HG02840 (cell line): ENCODE measurements around the gene TNS1.

Source experiments
- ATAC-seq: cut with Tn5 transposase; IDR thresholded peaks from one replicate; pipeline ENCODE4 v1.9.1; 2021; ENCODE audit warnings: mild to moderate bottlenecking, moderate library complexity, moderate number of reproducible peaks; ENCODE audit not compliant: unreplicated experiment, low FRiP score

The TNS1 gene

DNA sequence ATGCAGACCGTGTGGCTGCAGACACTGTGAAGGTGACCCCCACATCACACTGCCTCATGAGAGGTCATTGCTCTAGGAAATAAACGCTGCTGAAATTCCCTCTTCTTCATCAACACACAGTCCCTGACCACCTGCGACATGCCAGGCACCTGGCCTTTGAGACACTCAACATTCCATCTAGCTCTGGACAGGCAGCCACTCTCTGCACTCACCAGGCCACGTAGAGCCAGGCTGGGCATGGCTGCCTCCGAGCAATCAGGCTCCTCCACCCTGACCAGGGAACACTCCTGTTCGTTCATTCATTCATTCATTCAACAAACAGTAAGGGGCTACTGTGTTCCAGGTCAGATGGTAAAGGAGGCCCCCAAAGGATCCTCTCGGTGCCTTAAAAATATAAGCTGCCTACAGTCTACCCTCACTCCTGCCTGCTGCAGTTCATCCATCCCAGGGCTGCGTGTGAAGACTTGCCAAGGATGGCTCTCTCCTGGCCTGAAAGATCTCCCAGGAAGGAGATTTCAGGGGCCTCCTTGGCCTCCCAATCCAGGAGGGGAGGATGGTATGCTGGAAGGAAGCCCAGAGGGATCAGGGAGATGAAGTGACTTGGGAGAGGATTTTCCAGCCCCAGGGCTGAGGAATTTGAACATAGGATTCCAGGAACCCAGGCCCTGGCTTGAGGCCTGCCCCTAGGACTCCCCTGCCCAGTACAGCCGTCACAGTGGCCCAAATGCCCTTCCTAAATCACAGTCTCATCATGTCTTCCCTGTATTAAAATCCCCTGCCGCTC lies 66.7 kb downstream of the TNS1 start:
- ATAC-seq: no peak

DNA sequence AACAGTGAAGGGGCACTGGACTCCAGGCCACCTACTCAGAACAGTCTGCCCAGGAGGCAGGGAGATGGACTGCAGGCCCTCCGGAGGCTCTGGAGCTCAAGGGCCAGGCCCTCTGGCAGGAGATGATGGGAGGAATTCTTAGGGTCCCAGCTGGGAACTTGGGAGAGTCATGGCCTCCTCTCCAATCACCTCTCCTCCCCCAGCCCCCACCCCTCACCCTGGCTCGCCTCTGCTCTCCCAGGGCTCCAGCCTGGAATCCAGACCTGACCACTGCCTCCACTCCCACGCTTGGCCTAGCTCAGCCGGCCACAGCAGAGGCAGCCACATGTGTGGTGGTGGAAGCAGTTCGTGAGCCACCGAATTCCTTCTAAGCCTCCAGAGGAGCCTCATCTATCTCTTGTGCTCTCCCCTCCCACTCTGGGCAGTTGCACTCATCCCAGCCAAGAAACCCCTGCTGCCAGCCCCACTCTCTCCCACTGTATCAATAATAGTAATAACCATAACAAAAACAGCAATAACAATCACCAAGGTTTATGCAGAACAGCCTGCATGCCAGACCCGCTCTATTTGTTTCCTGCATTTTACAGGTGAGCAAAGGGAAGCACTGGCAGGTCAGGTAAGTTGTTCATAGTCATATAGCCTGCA lies 67.4 kb downstream of the TNS1 start:
- no peak for ATAC-seq

DNA sequence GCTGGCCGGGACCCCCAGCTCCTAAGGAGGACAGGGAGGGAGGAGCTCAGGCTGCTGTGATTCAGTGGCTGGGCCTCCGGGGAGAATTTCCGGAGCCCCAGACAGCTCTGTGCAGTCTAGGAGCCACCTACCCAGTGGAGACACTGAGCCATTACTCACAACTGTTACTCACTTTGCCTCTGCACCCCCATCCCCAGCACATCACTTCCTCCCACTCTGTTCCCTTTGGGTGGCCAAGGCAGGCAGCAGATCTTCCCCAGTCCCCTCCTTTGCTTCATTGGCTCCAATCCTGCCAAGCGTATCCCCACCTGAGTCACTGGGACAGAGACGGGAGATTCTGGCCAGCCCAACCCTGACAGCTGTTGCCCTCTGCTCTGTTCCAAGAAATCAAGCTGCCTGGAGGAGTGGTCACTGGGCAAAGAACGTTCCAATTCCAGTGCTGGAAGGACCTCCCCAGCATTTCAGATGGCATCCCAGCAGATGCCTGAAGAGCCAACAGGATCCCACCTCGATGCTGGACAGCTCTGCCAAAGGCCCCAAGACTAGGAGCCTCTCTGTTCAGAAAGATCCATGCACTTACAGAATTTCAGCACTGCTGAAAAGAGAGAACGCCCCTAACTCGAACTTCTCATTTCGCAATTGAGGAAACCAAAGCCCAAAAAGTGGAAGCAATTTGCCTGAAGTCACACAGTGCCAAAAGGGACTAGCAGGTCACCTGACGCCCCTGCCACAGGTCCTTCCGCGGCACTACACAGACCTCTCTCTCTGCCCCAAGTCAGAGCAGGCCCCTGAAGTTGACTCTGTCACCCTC lies 68.3 kb downstream of the TNS1 start:
- ATAC-seq: no peak

DNA sequence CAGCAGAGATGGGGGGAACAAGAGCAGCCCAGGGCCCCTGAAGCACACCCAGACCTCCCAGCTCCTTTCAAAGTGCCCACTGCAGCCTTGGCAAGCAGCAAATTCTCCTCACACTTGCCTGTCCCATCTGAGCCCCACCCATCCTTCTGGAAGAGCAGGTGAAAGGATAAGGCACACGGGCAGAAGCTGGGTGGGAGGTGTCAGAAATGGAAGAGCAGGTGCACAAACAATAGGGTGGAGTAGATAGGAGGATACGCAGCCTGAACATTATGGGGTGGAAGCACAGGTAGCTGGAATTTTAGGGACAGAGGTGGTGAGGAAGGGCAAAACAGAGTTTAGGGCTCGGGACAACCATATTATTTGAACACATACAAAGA lies 69.2 kb downstream of the TNS1 start:
- no peak for ATAC-seq

DNA sequence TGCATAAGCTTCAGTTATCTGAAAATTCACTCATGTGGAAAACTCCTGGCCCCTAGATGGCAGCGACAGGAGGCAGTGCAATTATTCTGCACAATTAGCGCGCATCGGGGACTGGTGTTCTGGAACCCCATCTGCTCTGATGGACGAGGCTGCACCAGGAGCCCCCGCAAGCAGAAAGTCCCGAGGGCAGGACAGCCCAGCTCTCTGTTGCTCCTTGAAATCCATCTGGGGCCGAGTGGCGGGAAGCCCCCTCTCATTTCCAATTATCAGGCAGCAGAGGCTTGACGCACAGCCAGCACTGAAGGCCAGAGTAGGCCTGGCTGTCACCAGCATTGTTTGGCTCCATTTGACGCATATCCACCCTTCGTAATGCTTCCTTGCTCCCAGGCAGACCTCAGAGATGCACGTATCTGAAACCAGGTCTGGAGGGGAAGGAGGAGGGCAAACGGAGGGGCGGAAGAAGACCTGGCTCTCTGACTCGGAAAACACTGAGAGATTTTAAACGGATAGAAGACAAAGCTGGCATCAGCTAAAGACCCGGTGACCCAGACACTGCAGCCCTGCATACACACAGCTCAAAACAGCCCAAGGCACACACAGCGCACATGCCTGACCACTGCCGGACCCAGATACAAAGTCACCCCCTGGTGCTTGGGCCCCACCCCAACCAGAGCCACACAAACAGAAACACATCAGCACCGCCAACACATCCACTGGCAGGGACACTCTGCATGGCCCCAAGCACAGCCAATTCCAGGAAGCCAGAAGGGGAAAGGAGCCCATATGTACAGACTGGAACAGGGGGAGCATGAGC lies 69.8 kb downstream of the TNS1 start:
- ATAC-seq: no peak

DNA sequence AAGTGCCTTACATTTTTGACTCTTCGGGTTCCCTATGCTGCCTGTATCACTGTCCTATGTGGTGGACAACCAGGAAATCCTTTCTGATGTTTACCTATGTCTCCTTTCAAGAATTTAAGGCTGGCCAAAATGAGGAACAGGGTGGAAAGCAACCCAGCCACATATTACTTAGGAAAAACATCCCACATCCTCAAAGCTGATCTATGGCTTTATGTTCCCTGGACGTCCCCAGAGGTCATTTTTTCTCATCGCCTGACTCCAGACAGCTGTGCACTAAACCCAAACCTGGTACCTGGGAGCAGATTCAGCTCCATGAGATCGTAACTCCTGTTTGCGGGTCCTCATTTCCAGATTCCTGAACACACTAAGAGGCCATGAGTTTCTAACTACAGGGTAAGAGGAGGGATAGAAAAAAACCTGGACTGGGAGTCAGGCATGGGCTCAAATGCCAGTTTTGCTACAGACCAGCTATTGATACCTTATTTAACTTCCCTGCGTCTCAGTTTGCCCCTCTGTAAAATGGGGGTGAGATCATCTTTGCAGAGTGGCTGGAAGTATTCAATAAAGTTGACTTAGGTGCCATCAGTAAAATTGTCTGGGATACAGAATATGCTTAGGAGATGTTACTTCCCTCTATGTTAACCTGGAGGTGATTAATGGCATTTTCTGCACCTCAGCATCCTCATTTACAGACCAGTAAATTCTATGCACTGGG lies 70.8 kb downstream of the TNS1 start:
- no peak for ATAC-seq

DNA sequence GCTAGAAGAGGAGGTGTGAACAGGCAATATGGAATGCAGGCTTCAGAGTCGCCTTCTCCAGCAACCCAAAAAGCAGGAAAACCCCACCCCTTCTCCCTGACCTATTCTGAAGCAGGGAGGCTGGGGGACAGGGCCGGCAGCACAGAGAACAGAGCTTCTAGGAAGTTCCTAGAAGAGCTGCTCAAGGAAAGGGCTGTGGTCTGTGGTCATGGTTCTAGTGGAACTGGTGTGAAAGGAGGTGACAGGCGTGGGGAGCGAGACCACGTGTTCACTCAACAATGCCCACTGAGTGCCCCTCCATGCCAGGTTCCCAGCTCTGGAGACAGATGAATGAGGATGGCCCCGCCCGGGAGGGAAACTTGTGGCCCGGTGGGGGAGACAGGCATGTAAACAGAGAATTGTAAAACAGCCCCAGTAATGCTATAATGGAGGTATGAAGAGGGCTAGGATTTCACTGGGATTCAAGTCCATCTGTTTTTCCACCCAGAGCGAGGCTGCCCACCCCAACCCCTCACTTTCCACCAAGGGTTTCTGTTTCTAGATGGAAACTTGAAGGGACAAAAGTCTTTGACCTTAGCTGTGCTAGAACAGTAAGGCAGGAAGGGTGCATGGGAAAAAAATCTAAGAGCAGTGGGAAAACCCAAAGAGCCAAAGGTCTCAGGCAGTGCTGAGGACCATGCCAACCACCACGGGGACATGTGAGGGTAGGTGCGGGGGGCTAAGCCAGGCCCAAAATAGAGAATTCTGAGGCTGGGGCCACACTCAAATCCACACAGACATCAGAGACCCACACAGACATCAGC lies 71.8 kb downstream of the TNS1 start:
- no peak for ATAC-seq

DNA sequence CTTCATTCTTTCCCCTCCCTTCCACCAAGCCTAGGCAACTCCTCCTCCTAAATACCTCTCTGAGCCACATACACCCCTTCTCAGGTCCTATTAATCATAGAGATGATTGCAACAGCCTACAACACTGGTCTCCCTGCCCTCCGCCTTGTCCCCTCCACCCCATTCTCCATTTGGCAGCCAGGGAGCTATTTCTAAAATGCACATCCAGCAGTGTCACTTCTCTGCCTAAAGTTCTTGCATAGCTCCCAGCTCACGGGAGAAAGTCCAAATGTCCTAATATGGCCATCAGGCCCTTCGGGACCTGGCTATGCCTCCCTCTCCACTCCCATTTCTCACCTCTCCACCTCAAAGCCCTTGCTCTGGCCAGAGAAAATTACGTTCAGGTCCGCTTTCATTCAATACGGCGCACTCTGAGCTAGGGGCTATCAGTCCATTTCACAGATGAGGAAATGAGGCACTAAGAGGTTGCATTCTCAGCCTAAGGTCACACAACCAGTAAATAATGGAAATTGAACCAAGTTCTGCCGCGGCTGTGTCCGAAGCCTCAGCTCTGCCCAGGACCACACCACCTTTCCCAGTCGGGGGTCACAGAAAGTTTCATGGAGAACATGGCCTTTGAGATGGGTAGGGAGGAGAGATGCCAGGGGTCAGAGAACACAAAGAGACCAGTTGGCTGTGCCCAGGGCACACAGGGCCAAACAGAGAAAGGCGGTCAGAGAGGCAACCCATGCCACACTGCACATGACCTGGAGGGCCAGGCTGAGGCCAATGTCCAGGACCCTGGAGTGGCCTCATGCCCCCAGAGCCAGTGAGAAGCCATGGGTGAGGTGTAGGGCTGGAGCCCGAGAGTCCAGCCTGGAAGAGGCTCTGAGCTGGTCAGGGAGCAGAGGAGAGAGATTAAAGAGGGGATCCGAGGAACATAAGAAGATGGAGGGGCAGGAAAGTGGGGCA lies 72.8 kb downstream of the TNS1 start:
- ATAC-seq: no peak

DNA sequence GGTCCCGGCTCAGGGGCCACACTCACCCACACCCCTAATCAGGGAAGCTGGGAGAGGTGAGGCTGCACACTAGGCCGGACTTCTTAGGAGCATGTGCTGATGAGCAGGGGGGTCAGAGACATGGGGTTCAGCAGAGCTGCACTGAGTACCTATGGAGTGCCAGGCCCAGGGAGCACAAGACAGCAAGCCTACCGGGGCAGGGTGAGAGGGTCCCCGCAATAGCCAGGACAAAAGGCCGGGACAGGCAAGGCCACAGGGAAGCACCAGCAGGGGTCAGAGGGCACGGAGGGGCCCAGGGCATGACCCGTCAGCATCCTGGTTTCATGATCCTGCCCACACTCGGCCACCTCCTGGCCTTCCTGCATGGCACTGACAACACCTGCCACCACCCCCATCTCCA lies 73.5 kb downstream of the TNS1 start:
- no peak for ATAC-seq

DNA sequence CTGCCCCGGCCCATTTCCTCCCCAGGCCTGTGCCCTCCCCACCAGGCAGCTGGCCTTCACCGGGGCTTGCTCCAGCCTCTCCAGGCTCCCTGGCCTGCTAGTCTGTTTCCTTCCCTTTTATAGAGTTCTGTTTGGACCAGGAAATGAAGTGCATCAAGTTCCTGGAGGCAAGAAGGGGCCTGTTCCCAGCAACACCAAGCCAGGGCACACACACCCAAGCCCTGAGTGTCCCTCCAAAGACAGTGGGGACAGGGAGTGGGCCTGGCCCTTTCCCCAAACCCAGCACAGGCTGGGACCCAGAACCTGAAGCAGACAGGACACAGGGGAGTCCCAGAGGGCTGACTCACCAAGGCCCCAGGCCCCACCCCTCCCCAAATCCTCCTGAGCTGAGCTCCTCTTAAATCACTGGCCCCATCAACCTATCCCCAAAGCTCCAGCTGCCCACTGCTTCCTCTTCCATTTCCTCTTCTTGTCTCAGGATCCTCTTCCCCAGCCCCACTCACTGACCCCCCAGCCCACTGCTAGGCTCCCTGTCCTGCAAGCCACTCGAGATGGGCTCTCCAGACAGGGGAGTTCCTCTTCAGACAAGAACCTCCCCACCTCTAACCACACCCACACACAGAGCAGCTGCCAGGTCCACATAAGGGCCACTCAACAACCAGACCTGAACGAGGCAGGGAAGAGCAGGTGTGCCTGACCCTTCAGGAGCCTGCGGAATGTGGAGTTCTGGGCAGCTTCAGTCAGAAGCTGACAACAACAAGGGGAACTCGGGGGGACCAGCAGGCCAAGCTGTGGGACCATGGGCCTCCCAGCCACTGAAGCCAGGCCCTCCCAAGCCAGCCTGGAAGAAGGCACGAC lies 74.2 kb downstream of the TNS1 start:
- no peak for ATAC-seq

DNA sequence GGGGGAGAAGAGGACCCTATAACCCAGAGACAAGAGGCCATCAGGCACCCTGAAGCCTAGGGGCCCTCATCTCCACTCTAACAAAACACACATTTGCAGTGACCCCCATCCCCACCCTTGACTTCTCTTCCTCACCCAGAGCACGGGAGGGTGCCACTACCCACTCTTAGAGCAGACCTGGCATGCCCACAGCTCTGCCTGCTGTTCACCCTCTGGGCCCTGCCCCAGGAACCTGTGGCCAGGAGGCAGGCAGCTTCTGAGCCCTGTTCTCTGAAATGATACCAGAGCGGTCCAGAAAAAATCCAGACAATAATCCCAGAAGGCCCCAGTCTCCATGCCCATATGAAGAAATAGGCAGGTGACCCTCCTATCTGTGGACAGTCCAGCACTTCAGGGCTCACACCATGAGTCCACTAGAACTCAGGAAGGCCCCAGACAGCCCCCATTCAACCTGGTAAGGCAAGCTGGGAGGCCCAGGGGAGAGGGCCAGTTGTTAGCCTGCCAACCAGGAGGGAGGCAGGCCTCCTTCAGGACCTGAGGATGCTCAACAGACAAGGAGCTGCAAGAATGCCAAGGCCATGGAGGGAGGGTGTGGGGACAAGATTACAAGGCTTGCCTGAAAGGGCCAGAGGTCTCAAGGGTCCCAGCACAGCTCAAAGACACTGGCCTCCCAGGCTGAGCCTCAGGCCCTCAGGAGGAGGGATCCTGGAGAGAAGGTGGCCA lies 75.0 kb downstream of the TNS1 start:
- ATAC-seq: no peak

DNA sequence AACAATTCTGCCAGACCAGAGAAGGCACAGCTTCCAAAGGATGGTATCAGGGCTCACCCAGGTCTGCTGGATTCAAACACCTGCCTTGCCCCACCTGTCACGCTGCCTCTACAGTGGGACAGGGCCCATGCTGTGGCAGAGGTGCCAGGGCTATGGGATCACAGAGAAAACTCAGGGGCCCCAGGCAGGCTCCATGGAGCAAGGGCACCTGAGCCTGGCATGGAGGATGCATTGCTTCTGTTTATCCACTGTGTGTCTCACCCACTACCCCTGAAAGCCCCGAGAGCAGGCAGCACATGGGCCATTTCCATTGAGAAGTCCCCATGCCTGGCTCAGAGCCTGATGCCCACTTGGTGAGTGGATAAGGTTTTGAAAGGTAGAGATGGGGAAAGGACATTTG lies 76.0 kb downstream of the TNS1 start:
- ATAC-seq: no peak

DNA sequence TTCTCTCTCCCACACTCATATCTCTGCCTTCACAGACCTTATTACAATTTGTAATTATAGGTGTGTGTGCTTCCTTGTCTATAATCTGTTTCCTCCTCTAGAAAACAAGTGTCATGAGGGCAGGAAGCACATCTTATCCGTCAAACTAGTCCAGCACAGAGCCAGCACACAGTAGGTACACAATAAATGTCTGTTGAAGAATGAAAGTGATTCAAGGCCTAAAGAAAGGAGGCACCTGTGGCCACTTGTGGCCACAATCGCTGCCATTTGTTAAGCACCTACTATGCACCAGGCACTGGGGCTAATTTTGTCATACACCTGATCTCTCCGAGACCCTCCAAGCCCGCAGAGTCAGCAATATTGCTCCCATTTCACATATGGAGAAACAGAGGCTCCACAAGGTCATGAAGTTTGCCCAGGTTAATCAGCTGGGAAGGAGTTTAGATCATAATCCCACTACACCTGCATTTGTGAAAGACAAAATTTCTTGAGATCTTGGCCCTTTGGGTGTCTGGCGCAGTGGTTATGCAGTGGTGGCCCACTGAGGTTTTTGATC lies 78.4 kb downstream of the TNS1 start:
- ATAC-seq: no peak

DNA sequence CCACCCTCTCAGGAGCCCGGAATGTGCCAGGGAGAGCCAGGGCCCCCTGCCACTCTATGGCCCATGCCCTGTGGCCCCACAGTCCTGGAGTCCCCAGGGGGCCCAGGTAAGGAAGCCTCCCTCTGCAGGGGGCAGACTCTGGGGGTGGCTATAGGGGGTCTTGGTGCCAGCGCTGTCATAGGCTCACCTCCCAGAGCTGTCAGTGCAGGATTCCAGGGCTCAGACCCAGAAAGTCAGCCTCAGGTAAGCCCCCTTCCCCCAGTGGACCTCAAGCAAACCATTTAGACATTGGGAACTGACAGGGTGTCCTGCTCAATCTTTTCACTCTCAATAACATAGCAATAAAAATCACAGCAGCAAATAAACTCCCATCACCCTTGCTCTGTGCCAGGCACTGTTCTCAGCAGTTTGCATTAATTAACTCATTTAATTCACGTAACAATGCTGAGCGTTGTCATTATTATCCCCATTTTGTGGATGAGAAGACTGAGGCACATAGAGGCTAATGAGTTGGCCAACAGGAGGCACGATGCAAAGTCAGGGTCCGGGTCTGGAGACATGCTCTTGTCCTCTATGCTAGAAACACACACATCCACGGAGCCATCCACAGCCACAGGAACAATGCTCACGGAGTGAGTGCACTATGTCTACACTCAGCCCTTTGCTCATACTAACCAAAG lies 79.6 kb downstream of the TNS1 start:
- no peak for ATAC-seq

DNA sequence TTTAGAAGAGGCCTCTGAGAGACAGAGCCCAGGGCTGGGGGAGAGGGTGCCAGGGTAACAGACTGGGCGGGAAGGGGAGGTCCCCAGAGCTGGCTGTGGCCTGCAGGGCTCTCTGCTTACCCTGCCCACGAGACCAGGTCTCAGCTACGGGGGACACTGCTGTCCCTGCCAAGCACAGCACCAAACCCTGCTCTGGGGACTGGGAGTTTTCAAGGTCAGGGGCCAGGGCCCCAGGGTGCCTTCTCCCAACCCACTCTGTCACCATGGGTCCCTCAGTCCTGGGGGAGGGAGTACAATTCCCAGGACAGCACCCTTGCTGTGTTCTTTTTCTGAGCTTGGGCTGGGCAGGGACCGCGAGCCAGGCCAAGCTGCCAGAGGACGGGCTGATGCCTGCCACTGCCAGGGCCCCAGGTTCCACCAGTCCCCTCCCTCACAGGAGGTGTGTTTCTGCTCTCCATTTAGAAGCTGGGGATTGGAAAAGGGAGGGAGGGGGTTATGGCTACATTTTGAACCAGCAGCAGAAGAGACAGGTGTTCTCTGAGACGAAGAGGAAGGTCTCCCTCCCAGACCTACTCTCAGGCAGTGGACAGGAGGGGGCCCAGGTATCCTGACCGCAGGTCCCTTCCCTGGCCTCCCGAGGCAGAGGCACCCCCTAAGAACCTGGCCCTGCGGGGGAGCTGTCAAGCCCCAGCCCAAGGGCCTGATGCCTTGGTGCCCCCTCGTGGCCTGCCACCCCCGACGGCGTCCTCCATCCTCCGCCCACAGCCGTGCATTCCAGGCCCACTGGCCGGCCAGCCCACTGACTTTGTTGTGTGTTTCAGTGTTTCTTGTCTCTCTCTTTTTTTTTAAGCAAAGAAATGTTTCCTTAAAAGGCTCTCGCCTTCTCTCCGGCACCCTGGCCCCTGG lies 80.4 kb downstream of the TNS1 start:
- no peak for ATAC-seq
